Gastroesophageal sphincter (tissue), 4 donors: ENCODE results near the gene SND1. TPM values are rescaled to one million over a fixed set of nuclear protein-coding genes. Genes with fewer than 3 reads are reported as not detected.

Source experiments
- ATAC-seq: fragments of 150-250 bp; one replicate; pipeline ENCODE4 v1.9.1; 2016; ENCODE audit warnings: mild to moderate bottlenecking, moderate library complexity
- H3K27ac ChIP-seq, 4 donors: fragments of 200-600 bp; sonication (generic) in 3 of 4; 1 replicate in 3 of 4; 2 replicates in 1 of 4; pipeline ENCODE4 v1.5.1; 2016 to 2019
- H3K27me3 ChIP-seq: fragments of 200-600 bp; sonication (generic); one replicate; pipeline ENCODE4 v1.5.1; 2019
- H3K36me3 ChIP-seq, 2 donors: fragments of 200-600 bp; sonication (generic); one replicate each; pipeline ENCODE4 v1.5.1; 2019; ENCODE audit warnings: control low read depth in 1 of 2
- H3K4me1 ChIP-seq, 3 donors: fragments of 200-600 bp; sonication (generic); 1 replicate in 2 of 3; 2 replicates in 1 of 3; pipeline ENCODE4 v1.5.1; 2016 to 2019; ENCODE audit warnings: control low read depth in 2 of 3
- H3K4me3 ChIP-seq, 2 donors: fragments of 200-600 bp; sonication (generic); one replicate each; pipeline ENCODE4 v1.5.1; 2019; ENCODE audit warnings: mild to moderate bottlenecking in 1 of 2, moderate library complexity in 1 of 2
- H3K9me3 ChIP-seq, 3 donors: fragments of 200-600 bp; sonication (generic); one replicate each; pipeline ENCODE4 v1.5.1; 2017 to 2019; ENCODE audit warnings: control low read depth in 2 of 3
- CTCF ChIP-seq, 4 experiments: fragments of 200-600 bp in 2 of 4; fragments of 450-650 bp in 2 of 4; sonication (generic) in 1 of 4; IDR thresholded peaks; one replicate each; pipeline ENCODE4 v1.5.1; 2017 to 2019; ENCODE audit warnings: antibody characterized with exemption in 4 of 4, mild to moderate bottlenecking in 2 of 4, moderate library complexity in 2 of 4
- EP300 ChIP-seq: sonication (generic); formaldehyde crosslinking; IDR thresholded peaks from one replicate; pipeline ENCODE4 v1.6.1; 2017; ENCODE audit warnings: antibody characterized with exemption, mild to moderate bottlenecking
- POLR2A ChIP-seq, 2 donors: fragments of 450-650 bp; IDR thresholded peaks; one replicate each; pipeline ENCODE4 v1.6.1; 2017; ENCODE audit warnings: antibody characterized with exemption in 2 of 2, mild to moderate bottlenecking in 2 of 2, moderate library complexity in 1 of 2
- POLR2AphosphoS5 ChIP-seq: sonication (generic); formaldehyde crosslinking; IDR thresholded peaks from one replicate; pipeline ENCODE4 v1.6.1; 2017; ENCODE audit warnings: antibody characterized with exemption
- WGBS, 2 donors: methylation state at CpG; one replicate each; pipeline ENCODE4 v1.1.5; 2018; ENCODE audit warnings: low coverage in 1 of 2; 5-methylcytosine and 5-hydroxymethylcytosine counted together
- total RNA-seq, 4 donors: library from RNA; depleted of rRNA; stranded (reverse); fragments of >200 nt; gene quantifications; one replicate each; pipeline ENCODE4 v1.1.0, GENCODE V29; 2016

Gene SND1
- total RNA-seq, 4 donors from 2014 or later: 97.1 to 119 (median 103) TPM

GRCh38 chr7:128030263-128030653 is 378.3 kb downstream of the SND1 start:
- peak overlapping the region in 1 of 2 donors; percentile 62 for H3K4me3 ChIP-seq
- WGBS, 2 donors: 60 to 90% methylated on average over 1 to 2 of the region's 21 CpGs
- H3K9me3 ChIP-seq: no peaks in the 10 kb centered on the region
- peaks cover 27% of the 10 kb centered on the region for H3K27me3 ChIP-seq
- peaks cover 0 to 11% of the 10 kb centered on the region in 2 donors for H3K36me3 ChIP-seq
- no peak for TF ChIP-seq CTCF (IDR thresholded peaks at IDR 0.05)
- TF ChIP-seq POLR2A (IDR thresholded peaks at IDR 0.05): no peak
- no peak for TF ChIP-seq EP300
- TF ChIP-seq POLR2AphosphoS5: no peak
- ATAC-seq: no peak
- peaks cover 0 to 39% (median 11%) of the 10 kb centered on the region in 3 donors for H3K4me1 ChIP-seq
- no peak overlapping the region for H3K27ac ChIP-seq

- TF ChIP-seq CTCF (IDR thresholded peaks at IDR 0.05): peak in 2 of 4 experiments; percentile 11 to 39
- no peak for TF ChIP-seq EP300
- Histone ChIP-seq H3K9me3 (no peaks in the 10 kb centered on the region), H3K27ac (peak within 1 kb of the TSS in 3 of 4 donors; percentile 24 to 59 (median 24)), H3K27me3 (peaks cover 27% of the 10 kb centered on the region), H3K4me3 (peak within 1 kb of the TSS; percentile 39 to 62), H3K36me3 (peaks cover 0 to 11% of the 10 kb centered on the region in 2 donors), H3K4me1 (peaks cover 0 to 35% (median 8%) of the 10 kb centered on the region in 3 donors)
- WGBS, 2 donors: 10% methylated on average over 23 of the region's 87 CpGs; no CpG with 5 or more reads in 1 of the 2 donors
- ATAC-seq: peak; percentile 54
Measured at GRCh38 chr7:128030654-128031611, 378.9 kb downstream of the SND1 start, which contains the start of gene LRRC4. Gene LRRC4, minus strand, starts transcription at chr7:128031437. Its CDS starts 797 bp downstream, at chr7:128030640.

GRCh38 chr7:128031901-128032604 is 380.1 kb downstream of the SND1 start:
- Histone ChIP-seq H3K4me1 (peaks cover 0 to 26% (median 8%) of the 10 kb centered on the region in 3 donors), H3K36me3 (peaks cover 0 to 11% of the 10 kb centered on the region in 2 donors), H3K27ac (peak overlapping the region in 3 of 4 donors; percentile 24 to 59 (median 24)), H3K9me3 (no peaks in the 10 kb centered on the region), H3K27me3 (peaks cover 27% of the 10 kb centered on the region), H3K4me3 (peak overlapping the region; percentile 39 to 62)
- WGBS, 2 donors: 0% methylated on average over 2 to 20 of the region's 87 CpGs
- peak; percentile 64 for ATAC-seq
- TF ChIP-seq CTCF (IDR thresholded peaks at IDR 0.05): peak in 3 of 4 experiments; percentile 14 to 31 (median 21)
- no peak for TF ChIP-seq EP300

GRCh38 chr7:128032605-128033235 is 380.7 kb downstream of the SND1 start:
- peaks cover 0 to 11% of the 10 kb centered on the region in 2 donors for H3K36me3 ChIP-seq
- peaks cover 0 to 26% (median 8%) of the 10 kb centered on the region in 3 donors for H3K4me1 ChIP-seq
- no peaks in the 10 kb centered on the region for H3K9me3 ChIP-seq
- H3K27me3 ChIP-seq: peaks cover 27% of the 10 kb centered on the region
- TF ChIP-seq POLR2A (IDR thresholded peaks at IDR 0.05) (no peak), EP300 (no peak), POLR2AphosphoS5 (no peak), CTCF (IDR thresholded peaks at IDR 0.05) (no peak)
- peak overlapping the region; percentile 39 to 62 for H3K4me3 ChIP-seq
- WGBS, 2 donors: no CpG with 5 or more reads among the region's 41 CpGs
- peak; percentile 4 for ATAC-seq
- peak overlapping the region in 2 of 4 donors; percentile 24 to 59 for H3K27ac ChIP-seq
